22Rv1 (cell line): Measurements from ENCODE around the gene IL17RE.
"Not testable (repeated sequence)": the region's sequence is repeated elsewhere in the genome, so short reads cannot be mapped to it uniquely, and the experiment has no call there.

Experiments
- H3K27ac ChIP-seq: fragments of 450-650 bp; 2 replicates; pipeline ENCODE4 v1.5.1; 2017
- ZFX ChIP-seq: fragments of 450-650 bp; IDR thresholded peaks from 2 replicates; pipeline ENCODE4 v1.6.1; 2017; ENCODE audit warnings: antibody characterized with exemption, borderline replicate concordance
- TF ChIP-seq, protein P1 (sequence below): fragments of 450-650 bp; IDR thresholded peaks from 2 replicates; pipeline ENCODE4 v1.5.1; 2017; ENCODE audit warnings: mild to moderate bottlenecking

Gene IL17RE

DNA sequence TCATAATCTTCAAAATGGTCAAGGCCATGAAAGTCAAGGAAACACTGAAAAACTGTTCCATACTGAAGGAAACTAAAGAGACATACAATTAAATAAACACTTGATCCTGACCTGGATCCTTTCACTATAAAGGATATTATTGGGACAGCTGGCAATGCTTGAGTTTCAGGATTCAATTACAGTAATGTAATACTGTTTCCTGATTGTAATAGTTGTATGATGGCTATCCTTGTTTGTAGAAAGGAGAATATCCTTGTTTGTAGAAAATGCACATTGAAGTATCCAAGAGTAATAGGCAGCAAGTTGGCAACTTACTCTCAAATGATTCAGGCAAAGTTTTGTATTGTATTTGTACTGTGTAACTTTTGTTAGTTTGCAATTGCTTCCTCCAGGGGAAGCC lies 27.2 kb upstream of the IL17RE start:
- TF ChIP-seq ZFX = no peak
- TF ChIP-seq, protein P1, sequence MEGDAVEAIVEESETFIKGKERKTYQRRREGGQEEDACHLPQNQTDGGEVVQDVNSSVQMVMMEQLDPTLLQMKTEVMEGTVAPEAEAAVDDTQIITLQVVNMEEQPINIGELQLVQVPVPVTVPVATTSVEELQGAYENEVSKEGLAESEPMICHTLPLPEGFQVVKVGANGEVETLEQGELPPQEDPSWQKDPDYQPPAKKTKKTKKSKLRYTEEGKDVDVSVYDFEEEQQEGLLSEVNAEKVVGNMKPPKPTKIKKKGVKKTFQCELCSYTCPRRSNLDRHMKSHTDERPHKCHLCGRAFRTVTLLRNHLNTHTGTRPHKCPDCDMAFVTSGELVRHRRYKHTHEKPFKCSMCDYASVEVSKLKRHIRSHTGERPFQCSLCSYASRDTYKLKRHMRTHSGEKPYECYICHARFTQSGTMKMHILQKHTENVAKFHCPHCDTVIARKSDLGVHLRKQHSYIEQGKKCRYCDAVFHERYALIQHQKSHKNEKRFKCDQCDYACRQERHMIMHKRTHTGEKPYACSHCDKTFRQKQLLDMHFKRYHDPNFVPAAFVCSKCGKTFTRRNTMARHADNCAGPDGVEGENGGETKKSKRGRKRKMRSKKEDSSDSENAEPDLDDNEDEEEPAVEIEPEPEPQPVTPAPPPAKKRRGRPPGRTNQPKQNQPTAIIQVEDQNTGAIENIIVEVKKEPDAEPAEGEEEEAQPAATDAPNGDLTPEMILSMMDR = no peak
- H3K27ac ChIP-seq = no peak overlapping the region

DNA sequence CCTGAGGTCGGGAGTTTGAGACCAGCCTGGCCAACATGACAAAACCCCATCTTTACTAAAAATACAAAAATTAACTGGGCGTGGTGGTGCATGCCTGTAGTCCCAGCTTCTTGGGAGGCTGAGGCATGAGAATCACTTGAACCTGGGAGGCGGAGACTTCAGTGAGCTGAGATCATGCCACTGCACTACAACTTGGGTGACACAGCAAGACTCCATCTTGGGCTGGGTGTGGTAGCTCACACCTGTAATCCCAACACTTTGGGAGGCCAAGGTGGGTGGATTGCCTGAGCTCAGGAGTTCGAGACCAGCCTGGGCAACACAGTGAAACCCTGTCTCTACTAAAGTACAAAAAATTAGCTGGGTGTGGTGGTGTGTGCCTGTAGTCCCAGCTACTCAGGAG lies 26.4 kb upstream of the IL17RE start:
- not testable (repeated sequence) for H3K27ac ChIP-seq

DNA sequence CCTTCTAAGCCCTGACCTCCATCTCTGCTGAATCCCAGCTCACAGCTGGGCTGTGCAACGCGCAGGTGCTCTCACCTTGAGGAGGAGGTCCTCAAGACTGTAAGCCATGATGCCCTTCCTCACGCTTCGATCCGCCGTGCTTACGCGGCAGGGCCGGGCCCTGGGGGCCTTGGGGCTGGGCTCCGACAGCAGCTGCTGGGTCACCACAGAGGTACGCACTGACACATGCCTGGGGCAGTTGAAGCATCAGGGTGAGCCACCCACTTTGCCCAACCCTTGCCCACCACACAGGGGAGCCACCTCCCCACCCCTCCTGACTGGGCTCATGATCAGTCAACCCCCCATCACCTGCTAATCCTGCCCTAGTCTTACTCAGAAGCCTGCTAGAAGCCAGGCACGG lies 25.7 kb upstream of the IL17RE start:
- H3K27ac ChIP-seq = no peak overlapping the region

DNA sequence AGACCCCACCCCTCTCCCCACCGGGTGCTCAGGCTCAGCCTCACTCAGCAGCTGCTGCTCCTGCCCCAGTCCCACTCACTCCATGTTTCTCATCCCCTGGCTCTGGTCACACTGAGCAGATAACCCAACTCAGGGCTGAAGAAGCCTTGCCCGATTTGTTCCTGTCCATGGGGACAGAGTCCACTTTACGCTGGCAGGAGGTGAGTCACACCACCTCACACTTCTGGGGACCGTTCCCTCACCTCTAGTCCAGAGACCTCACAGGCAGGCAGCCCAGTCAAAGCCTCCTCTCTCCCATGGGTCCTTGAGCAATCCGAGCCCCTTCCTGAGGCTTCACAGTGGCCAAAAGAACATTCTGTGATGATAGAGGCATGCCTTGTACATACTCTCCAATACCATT lies 23.9 kb upstream of the IL17RE start:
- no peak for TF ChIP-seq ZFX
- TF ChIP-seq, protein P1 = no peak
- H3K27ac ChIP-seq = no peak overlapping the region

More for the DNA sequence above, 25.7 kb upstream of the IL17RE start:
- no peak for TF ChIP-seq ZFX
- TF ChIP-seq, protein P1 = no peak

DNA sequence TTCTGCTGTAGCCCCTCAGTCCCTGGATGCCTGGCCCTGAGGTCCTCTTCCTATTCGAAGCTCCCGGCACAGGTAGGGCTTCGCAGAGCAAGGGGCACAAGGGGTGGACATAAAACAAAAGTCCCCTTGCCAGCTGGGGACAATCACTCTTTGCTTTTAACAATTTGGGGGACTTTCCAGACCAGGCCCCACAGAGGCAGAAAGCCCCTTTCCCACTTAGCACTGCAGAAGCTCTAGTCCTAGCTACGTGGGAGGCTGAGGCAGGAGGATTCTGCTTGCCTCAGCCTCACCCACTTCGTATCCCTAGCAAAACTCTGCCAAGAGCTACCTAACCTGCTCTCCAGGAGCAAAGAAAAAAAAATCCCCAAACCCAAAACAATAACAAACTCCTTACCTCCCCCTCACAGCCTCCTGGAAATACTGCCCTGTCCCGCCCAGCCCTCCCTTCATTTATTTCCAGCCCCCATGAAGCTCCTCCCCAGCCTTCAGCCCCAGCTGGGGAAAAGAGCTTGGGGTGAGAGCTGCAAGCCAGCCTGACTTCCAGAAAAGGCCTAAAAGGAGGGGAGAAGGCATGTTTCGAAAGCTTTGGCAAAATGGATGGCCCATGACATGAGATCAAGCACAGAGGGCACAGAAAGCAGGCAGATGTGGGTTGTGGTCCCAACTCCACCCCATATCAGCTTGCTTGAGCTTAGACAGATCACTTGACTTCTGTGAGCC lies 22.7 kb upstream of the IL17RE start, which contains the start of gene CIDEC:
CIDEC (minus strand) TSS at position 424 of the 720 bp plus-strand sequence. CDS start 1,767 bp downstream, outside the sequence.
- no peak for TF ChIP-seq ZFX
- TF ChIP-seq, protein P1 = no peak

DNA sequence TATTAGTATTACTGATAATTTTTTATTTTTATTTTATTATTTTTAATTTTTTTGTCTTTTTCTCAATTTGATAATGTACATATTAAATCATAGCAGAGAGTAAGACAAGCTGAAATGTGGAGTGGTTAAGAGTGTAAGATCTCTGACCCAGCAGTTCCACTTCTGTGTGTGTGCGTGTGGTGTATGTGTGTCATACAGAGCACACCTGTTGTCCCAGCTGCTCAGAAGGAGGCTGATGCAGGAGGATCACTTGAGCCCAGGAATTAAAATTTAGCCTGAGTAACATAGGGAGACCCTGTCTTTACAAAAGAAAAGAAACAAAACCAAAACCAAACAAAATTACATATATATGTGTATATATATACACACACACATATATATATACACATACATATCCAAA lies 21.2 kb upstream of the IL17RE start:
- H3K27ac ChIP-seq = no peak overlapping the region
- TF ChIP-seq ZFX = no peak
- TF ChIP-seq, protein P1 = no peak

More for the DNA sequence above, 22.7 kb upstream of the IL17RE start, which contains the start of gene CIDEC:
- no peak within 1 kb of the TSS for H3K27ac ChIP-seq

DNA sequence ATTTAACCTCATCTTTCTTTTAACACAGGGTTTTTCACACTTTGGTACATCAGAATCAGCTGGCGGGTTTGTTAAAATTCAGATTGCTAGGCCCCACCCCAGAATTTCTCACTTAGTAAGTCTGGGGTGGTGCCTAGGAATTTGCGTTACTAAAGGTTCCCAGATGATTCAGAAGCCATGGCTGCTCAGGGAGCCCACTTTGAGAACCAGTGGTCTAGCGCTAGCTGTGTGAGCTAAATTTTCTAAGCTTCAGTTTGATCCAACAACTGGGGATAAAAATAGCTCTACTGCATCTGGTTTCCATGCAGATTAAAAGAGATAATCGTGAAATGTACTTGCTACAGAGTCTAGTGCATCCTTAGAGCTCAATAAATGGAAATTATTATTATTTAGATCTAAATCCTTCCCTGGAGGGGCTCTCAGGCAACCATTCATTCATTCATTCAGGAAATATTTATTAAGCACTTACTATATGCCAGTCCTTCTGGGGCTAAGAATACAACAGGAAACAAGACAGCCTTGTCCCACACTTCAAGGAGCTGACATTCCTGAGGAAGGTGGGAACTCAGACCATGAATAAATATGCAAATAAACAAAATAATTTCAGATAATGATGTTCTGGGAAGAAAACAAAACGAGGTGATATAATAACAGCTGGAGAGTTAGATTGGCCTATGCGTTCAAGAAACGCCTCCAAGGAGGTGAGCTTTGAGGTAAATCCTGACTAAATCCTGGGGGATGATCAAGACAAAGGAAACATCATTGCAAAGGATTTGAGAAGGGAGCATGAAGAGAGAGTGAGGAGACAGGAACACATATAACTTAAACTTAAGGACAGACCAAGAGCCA lies 18.7 kb upstream of the IL17RE start:
- TF ChIP-seq, protein P1 = no peak
- no peak for TF ChIP-seq ZFX
- peak overlapping the region; percentile 12; the same call in 1 of the 2 replicates for H3K27ac ChIP-seq
